Suprapubic skin (tissue), 4 donors: Measurements from ENCODE around the gene SOX6. TPM values are rescaled to one million over a fixed set of nuclear protein-coding genes. Genes with fewer than 3 reads are reported as not detected.

ENCODE experiments used
- DNase-seq, 2 donors: peaks; one replicate each; pipeline ENCODE4 v3.0.0-alpha.2; 2019; ENCODE audit warnings: low spot score in 2 of 2
- H3K27ac ChIP-seq: fragments of 200-600 bp; sonication (generic); one replicate; pipeline ENCODE4 v1.5.1; 2019
- H3K27me3 ChIP-seq: fragments of 200-600 bp; sonication (generic); one replicate; pipeline ENCODE4 v1.5.1; 2019
- H3K36me3 ChIP-seq: fragments of 200-600 bp; sonication (generic); one replicate; pipeline ENCODE4 v1.5.1; 2019
- H3K4me1 ChIP-seq: fragments of 200-600 bp; sonication (generic); one replicate; pipeline ENCODE4 v1.5.1; 2019
- H3K4me3 ChIP-seq: fragments of 200-600 bp; sonication (generic); one replicate; pipeline ENCODE4 v1.5.1; 2019; ENCODE audit warnings: mild to moderate bottlenecking
- H3K9me3 ChIP-seq: fragments of 200-600 bp; sonication (generic); one replicate; pipeline ENCODE4 v1.5.1; 2019
- CTCF ChIP-seq, 2 donors: fragments of 200-600 bp in 1 of 2; fragments of 450-650 bp in 1 of 2; sonication (generic) in 1 of 2; IDR thresholded peaks; one replicate each; pipeline ENCODE4 v1.5.1; 2016 to 2019; ENCODE audit warnings: antibody characterized with exemption in 2 of 2, mild to moderate bottlenecking in 1 of 2, moderate library complexity in 1 of 2
- EP300 ChIP-seq: sonication (generic); formaldehyde crosslinking; IDR thresholded peaks from one replicate; pipeline ENCODE4 v1.6.1; 2017; ENCODE audit warnings: antibody characterized with exemption
- POLR2A ChIP-seq, 2 donors: fragments of 450-650 bp; IDR thresholded peaks; one replicate each; pipeline ENCODE4 v1.6.1; 2017; ENCODE audit warnings: antibody characterized with exemption in 2 of 2, mild to moderate bottlenecking in 2 of 2, moderate library complexity in 2 of 2
- POLR2AphosphoS5 ChIP-seq, 3 donors: sonication (generic); formaldehyde crosslinking; IDR thresholded peaks; one replicate each; pipeline ENCODE4 v1.6.1; 2017; ENCODE audit warnings: antibody characterized with exemption in 3 of 3
- WGBS: methylation state at CpG from one replicate; pipeline ENCODE4 v1.1.5; 2018; 5-methylcytosine and 5-hydroxymethylcytosine counted together
- total RNA-seq, 4 donors: library from RNA; depleted of rRNA; stranded (reverse); fragments of >200 nt; gene quantifications; one replicate each; pipeline ENCODE4 v1.1.0, GENCODE V29; 2016

Gene SOX6
- total RNA-seq, 4 donors from 2014 or later, result 12.1 to 32.0 (median 23.8) TPM

- Histone ChIP-seq H3K4me1 (no peaks in the 10 kb centered on the region), H3K27me3 (no peaks in the 10 kb centered on the region), H3K36me3 (no peaks in the 10 kb centered on the region), H3K9me3 (no peaks in the 10 kb centered on the region), H3K4me3 (no peak overlapping the region), H3K27ac (no peak overlapping the region)
- 77% methylated on average over 3 of the region's 3 CpGs for WGBS
- no peak for TF ChIP-seq EP300
- no peak for TF ChIP-seq POLR2AphosphoS5 (IDR thresholded peaks at IDR 0.05)
- TF ChIP-seq CTCF (IDR thresholded peaks at IDR 0.05), result no peak
- no peak for TF ChIP-seq POLR2A (IDR thresholded peaks at IDR 0.05)
- no peak for DNase-seq
These were observed 343.1 kb downstream of the SOX6 start for GRCh38 chr11:16013242-16013641.

GRCh38 chr11:16012125-16012751 lies 344.1 kb downstream of the SOX6 start:
- TF ChIP-seq EP300 (no peak), POLR2A (IDR thresholded peaks at IDR 0.05) (no peak), POLR2AphosphoS5 (IDR thresholded peaks at IDR 0.05) (no peak), CTCF (IDR thresholded peaks at IDR 0.05) (no peak)
- no peak overlapping the region for H3K4me3 ChIP-seq
- no peaks in the 10 kb centered on the region for H3K36me3 ChIP-seq
- WGBS, result 81% methylated on average over 6 of the region's 6 CpGs
- H3K27ac ChIP-seq, result no peak overlapping the region
- H3K27me3 ChIP-seq, result no peaks in the 10 kb centered on the region
- H3K4me1 ChIP-seq, result no peaks in the 10 kb centered on the region
- DNase-seq, result no peak
- H3K9me3 ChIP-seq, result no peaks in the 10 kb centered on the region

GRCh38 chr11:16011396-16011795 lies 344.9 kb downstream of the SOX6 start:
- Histone ChIP-seq H3K36me3 (no peaks in the 10 kb centered on the region), H3K4me1 (no peaks in the 10 kb centered on the region), H3K4me3 (no peak overlapping the region), H3K27ac (no peak overlapping the region), H3K27me3 (no peaks in the 10 kb centered on the region), H3K9me3 (no peaks in the 10 kb centered on the region)
- TF ChIP-seq CTCF (IDR thresholded peaks at IDR 0.05) (no peak), POLR2A (IDR thresholded peaks at IDR 0.05) (no peak), EP300 (no peak), POLR2AphosphoS5 (IDR thresholded peaks at IDR 0.05) (no peak)
- no peak for DNase-seq

- Histone ChIP-seq H3K4me1 (no peaks in the 10 kb centered on the region), H3K27me3 (no peaks in the 10 kb centered on the region), H3K9me3 (no peaks in the 10 kb centered on the region), H3K27ac (no peak overlapping the region), H3K36me3 (no peaks in the 10 kb centered on the region), H3K4me3 (no peak overlapping the region)
- no peak for DNase-seq
- WGBS, result 94% methylated on average over 1 of the region's 1 CpG
- TF ChIP-seq EP300, result no peak
- no peak for TF ChIP-seq CTCF (IDR thresholded peaks at IDR 0.05)
- no peak for TF ChIP-seq POLR2AphosphoS5 (IDR thresholded peaks at IDR 0.05)
These were observed 347.3 kb downstream of the SOX6 start for GRCh38 chr11:16009021-16009420.

GRCh38 chr11:16007514-16007913 lies 348.8 kb downstream of the SOX6 start:
- no peak for DNase-seq
- TF ChIP-seq POLR2A (IDR thresholded peaks at IDR 0.05) (no peak), POLR2AphosphoS5 (IDR thresholded peaks at IDR 0.05) (no peak), EP300 (no peak), CTCF (IDR thresholded peaks at IDR 0.05) (no peak)
- Histone ChIP-seq H3K4me1 (no peaks in the 10 kb centered on the region), H3K9me3 (no peaks in the 10 kb centered on the region), H3K4me3 (no peak overlapping the region), H3K27ac (no peak overlapping the region), H3K27me3 (no peaks in the 10 kb centered on the region), H3K36me3 (no peaks in the 10 kb centered on the region)
- WGBS, result 82% methylated on average over 3 of the region's 3 CpGs
